ENCODE measurements around the gene P2RX7. TPM values are rescaled to one million over a fixed set of nuclear protein-coding genes. Genes with fewer than 3 reads are reported as not detected.

P2RX7 gene
- total and polyA plus RNA-seq, 9 of the 15 experiments (the other 6 are each of a cell fraction or from before 2014, with no cell fraction given), result 0.04 to 0.65 (median 0.30) TPM

DNA sequence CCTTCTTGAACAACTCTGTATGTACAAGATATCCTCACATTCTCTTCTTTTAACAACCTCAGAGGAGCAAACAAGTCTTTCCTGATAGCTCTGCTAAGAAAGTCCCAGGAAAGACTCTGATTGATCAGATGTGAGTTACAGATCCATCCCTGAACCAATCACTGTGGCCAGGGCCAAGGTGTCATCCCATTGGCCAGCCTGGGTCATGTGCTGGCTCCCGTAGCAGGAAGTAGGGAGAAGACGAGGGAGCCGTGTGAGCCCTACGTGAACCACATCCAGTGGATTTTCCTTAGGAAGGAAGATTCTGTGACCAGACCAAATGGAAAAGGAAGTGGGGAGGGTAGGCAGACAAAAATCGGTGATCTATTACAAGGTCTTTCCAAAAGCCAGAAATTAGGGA, 5.6 kb downstream of the P2RX7 start (continued):
- TF ChIP-seq ZNF318 (IDR thresholded peaks at IDR 0.05; ENCODE audit: borderline replicate concordance in 1 of 2, low read depth in 1 of 2) (no peak), LCOR (CRISPR knock-in tag; IDR thresholded peaks at IDR 0.05) (no peak), SP1 (CRISPR knock-in tag; IDR thresholded peaks at IDR 0.05) (no peak), SMARCC2 (IDR thresholded peaks at IDR 0.05; ENCODE audit: low read depth) (no peak), ILF3 (IDR thresholded peaks at IDR 0.05; ENCODE audit: borderline replicate concordance) (no peak), ARID2 (IDR thresholded peaks at IDR 0.05) (no peak), ASH1L (IDR thresholded peaks at IDR 0.05; ENCODE audit: borderline replicate concordance, low read depth, partially characterized antibody) (peak; percentile 71), CBFA2T3 (IDR thresholded peaks at IDR 0.05) (no peak), RREB1 (CRISPR knock-in tag; IDR thresholded peaks at IDR 0.05) (no peak), NR3C1 (CRISPR knock-in tag; IDR thresholded peaks at IDR 0.05) (no peak), THRAP3 (IDR thresholded peaks at IDR 0.05; ENCODE audit: borderline replicate concordance) (no peak), BRF1 (IDR thresholded peaks at IDR 0.05; ENCODE audit: borderline replicate concordance, extremely low read depth, insufficient read length) (no peak)
